MM.1S (cell line): ENCODE measurements around the gene SYT3.
A peak's percentile ranks its signal among the peaks of the same experiment; 100 is the strongest.

Experiments used
- DNase-seq: peaks from one replicate; pipeline ENCODE4 v3.0.0-alpha.2; 2015
- H2AFZ ChIP-seq: fragments of 300-600 bp; sonication (generic); 2 replicates; pipeline ENCODE4 v1.6.0; 2016; ENCODE audit warnings: antibody characterized with exemption, low read length
- H3F3A ChIP-seq: fragments of 300-600 bp; sonication (generic); 2 replicates; pipeline ENCODE4 v1.6.1; 2016; ENCODE audit warnings: mild to moderate bottlenecking, antibody characterized with exemption, low read length, moderate library complexity, mixed read lengths; ENCODE audit not compliant: insufficient read depth
- H3K27ac ChIP-seq: fragments of 300-600 bp; sonication (generic); 2 replicates; pipeline ENCODE4 v1.5.1; 2016; ENCODE audit warnings: mild to moderate bottlenecking, low read length
- H3K27me3 ChIP-seq: fragments of 300-600 bp; sonication (generic); replicated peaks from 2 replicates; pipeline ENCODE4 v1.6.0; 2016; ENCODE audit warnings: low read length; ENCODE audit not compliant: insufficient read depth
- H3K36me3 ChIP-seq: fragments of 300-600 bp; sonication (generic); replicated peaks from 2 replicates; pipeline ENCODE4 v1.6.1; 2016; ENCODE audit warnings: mild to moderate bottlenecking, low read length, mixed read lengths; ENCODE audit not compliant: insufficient read depth
- H3K4me1 ChIP-seq: fragments of 300-600 bp; sonication (generic); 2 replicates; pipeline ENCODE4 v1.6.1; 2016; ENCODE audit warnings: low read length, mixed read lengths
- H3K4me2 ChIP-seq: fragments of 300-600 bp; sonication (generic); 2 replicates; pipeline ENCODE4 v1.6.0; 2016; ENCODE audit warnings: low read depth, low read length
- H3K4me3 ChIP-seq: fragments of 300-600 bp; sonication (generic); 2 replicates; pipeline ENCODE4 v1.5.1; 2016; ENCODE audit warnings: low read length, mixed read lengths
- H3K79me2 ChIP-seq: fragments of 300-600 bp; sonication (generic); 2 replicates; pipeline ENCODE4 v1.6.1; 2016; ENCODE audit warnings: mixed run types, low read length, mixed read lengths
- H3K9ac ChIP-seq: fragments of 300-600 bp; sonication (generic); 2 replicates; pipeline ENCODE4 v1.6.1; 2016; ENCODE audit warnings: low read length, mixed read lengths
- H3K9me2 ChIP-seq: fragments of 300-600 bp; sonication (generic); replicated peaks from 2 replicates; pipeline ENCODE4 v1.6.1; 2016; ENCODE audit warnings: mild to moderate bottlenecking, low read length, mixed read lengths; ENCODE audit not compliant: insufficient read depth
- H3K9me3 ChIP-seq: fragments of 300-600 bp; sonication (generic); replicated peaks from 2 replicates; pipeline ENCODE4 v1.6.1; 2016; ENCODE audit warnings: mild to moderate bottlenecking, low read length, mixed read lengths; ENCODE audit not compliant: insufficient read depth
- H4K20me1 ChIP-seq: fragments of 300-600 bp; sonication (generic); 2 replicates; pipeline ENCODE4 v1.6.1; 2016; ENCODE audit warnings: mild to moderate bottlenecking, low read length, moderate library complexity, mixed read lengths; ENCODE audit not compliant: insufficient read depth
- EZH2 ChIP-seq: fragments of 300-600 bp; sonication (generic); optimal IDR thresholded peaks from 2 replicates; pipeline ENCODE3; 2017; ENCODE audit warnings: low read depth, mild to moderate bottlenecking, antibody characterized with exemption, low read length, mixed read lengths
- EZH2phosphoT487 ChIP-seq: fragments of 300-600 bp; sonication (generic); IDR thresholded peaks from 2 replicates; pipeline ENCODE4 v1.6.1; 2018; ENCODE audit warnings: antibody characterized with exemption, low read length
- TF ChIP-seq, protein P1 (sequence below): fragments of 300-600 bp; sonication (generic); IDR thresholded peaks from 2 replicates; pipeline ENCODE4 v1.5.1; 2016; ENCODE audit warnings: antibody characterized with exemption, low read length, mixed read lengths

The SYT3 gene

DNA sequence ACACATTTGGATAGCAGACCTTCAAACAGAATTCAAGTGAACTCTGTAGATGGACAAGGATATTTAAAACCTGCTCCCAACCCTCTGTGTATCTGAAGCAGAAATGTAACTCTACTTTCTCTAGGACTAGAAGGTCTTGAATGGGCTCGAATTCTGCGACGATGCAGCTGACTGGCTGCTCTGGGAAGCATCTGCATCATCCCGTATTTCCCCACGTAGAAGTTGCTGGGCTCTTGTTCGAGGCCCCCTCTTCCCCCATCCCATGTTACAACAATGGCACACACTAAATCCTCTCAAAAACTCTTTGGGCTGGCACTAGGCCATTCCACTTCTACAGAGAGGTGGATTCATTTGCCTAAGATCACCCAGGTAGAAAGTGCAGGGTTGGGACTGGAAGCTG, 24.5 kb upstream of the SYT3 start:
- Histone ChIP-seq H3K27me3 (peaks cover 42% of the 10 kb centered on the region), H3K27ac (no peak overlapping the region), H3K4me3 (no peak overlapping the region), H2AFZ (no peak overlapping the region), H4K20me1 (no peaks in the 10 kb centered on the region), H3K36me3 (no peaks in the 10 kb centered on the region), H3K9me2 (no peaks in the 10 kb centered on the region), H3F3A (no peaks in the 10 kb centered on the region), H3K4me1 (no peaks in the 10 kb centered on the region), H3K9ac (no peak overlapping the region), H3K9me3 (no peaks in the 10 kb centered on the region), H3K79me2 (no peaks in the 10 kb centered on the region), H3K4me2 (no peak overlapping the region)
- TF ChIP-seq, protein P1, sequence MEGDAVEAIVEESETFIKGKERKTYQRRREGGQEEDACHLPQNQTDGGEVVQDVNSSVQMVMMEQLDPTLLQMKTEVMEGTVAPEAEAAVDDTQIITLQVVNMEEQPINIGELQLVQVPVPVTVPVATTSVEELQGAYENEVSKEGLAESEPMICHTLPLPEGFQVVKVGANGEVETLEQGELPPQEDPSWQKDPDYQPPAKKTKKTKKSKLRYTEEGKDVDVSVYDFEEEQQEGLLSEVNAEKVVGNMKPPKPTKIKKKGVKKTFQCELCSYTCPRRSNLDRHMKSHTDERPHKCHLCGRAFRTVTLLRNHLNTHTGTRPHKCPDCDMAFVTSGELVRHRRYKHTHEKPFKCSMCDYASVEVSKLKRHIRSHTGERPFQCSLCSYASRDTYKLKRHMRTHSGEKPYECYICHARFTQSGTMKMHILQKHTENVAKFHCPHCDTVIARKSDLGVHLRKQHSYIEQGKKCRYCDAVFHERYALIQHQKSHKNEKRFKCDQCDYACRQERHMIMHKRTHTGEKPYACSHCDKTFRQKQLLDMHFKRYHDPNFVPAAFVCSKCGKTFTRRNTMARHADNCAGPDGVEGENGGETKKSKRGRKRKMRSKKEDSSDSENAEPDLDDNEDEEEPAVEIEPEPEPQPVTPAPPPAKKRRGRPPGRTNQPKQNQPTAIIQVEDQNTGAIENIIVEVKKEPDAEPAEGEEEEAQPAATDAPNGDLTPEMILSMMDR: no peak
- no peak for TF ChIP-seq EZH2
- no peak for TF ChIP-seq EZH2phosphoT487
- DNase-seq: no peak

- Histone ChIP-seq H3K9me2 (no peaks in the 10 kb centered on the region), H4K20me1 (no peaks in the 10 kb centered on the region)
Observed at GRCh38 chr19:50663482-50663790, 23.8 kb upstream of the SYT3 start.

DNA sequence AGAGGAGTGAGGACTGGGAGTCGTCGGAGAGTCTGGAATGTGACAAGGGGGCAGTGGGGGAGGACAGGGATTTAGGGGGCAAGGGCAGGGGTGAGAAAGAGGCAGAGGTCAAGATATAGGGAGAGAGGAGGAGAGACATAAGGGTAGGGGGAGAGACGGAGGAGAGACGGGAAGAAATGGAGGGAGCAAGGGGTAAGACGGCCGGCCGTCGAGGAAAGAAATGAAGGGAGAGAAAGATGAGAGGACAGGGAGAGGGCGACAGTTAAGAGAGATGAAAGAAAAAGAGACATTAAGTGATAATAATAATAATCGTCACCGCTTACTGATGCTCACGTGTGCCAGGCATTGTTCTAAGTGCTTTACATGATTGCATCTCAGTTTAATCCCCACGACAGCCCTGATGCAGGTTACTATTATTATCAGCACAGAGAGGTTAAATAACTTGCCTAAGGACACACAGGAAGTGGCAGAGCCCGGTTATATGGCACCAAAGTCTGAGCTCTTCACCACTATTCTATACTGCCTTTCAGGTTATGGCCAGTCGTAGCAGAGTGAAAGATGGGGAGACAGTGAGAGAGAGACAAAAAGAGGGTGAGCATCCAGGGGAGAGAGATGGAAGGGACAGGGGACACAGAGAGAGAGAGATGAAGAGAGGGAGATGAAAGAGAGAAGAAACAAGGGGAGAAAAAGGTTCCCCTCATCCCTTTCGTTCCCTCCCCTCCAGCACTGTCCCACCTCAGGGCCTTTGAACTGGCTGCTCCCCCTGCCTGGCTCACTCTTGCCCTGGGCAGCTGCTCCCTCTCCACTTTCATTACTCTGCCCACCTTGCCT, 23.2 kb upstream of the SYT3 start:
- no peak for TF ChIP-seq EZH2phosphoT487
- TF ChIP-seq EZH2: no peak
- TF ChIP-seq, protein P1: no peak
- H3K4me1 ChIP-seq: no peaks in the 10 kb centered on the region
- H2AFZ ChIP-seq: no peak overlapping the region
- no peaks in the 10 kb centered on the region for H3F3A ChIP-seq
- no peak overlapping the region for H3K4me2 ChIP-seq
- DNase-seq: no peak
- H3K9me3 ChIP-seq: no peaks in the 10 kb centered on the region
- no peak overlapping the region for H3K4me3 ChIP-seq
- no peaks in the 10 kb centered on the region for H4K20me1 ChIP-seq
- H3K9me2 ChIP-seq: no peaks in the 10 kb centered on the region
- no peak overlapping the region for H3K27ac ChIP-seq
- H3K36me3 ChIP-seq: no peaks in the 10 kb centered on the region
- H3K9ac ChIP-seq: no peak overlapping the region
- no peaks in the 10 kb centered on the region for H3K79me2 ChIP-seq
- H3K27me3 ChIP-seq: peaks cover 46% of the 10 kb centered on the region

More at GRCh38 chr19:50663482-50663790, 23.8 kb upstream of the SYT3 start:
- Histone ChIP-seq H3K9me3 (no peaks in the 10 kb centered on the region), H3K27ac (no peak overlapping the region), H3K36me3 (no peaks in the 10 kb centered on the region), H3K9ac (no peak overlapping the region), H3K27me3 (peaks cover 42% of the 10 kb centered on the region), H3F3A (no peaks in the 10 kb centered on the region), H2AFZ (no peak overlapping the region), H3K4me3 (no peak overlapping the region), H3K79me2 (no peaks in the 10 kb centered on the region), H3K4me1 (no peaks in the 10 kb centered on the region), H3K4me2 (no peak overlapping the region)
- DNase-seq: no peak
- TF ChIP-seq EZH2: no peak
- TF ChIP-seq, protein P1: peak; percentile 3; the same call in 1 of the 2 replicates
